Limb (tissue), 2 donors: Measurements from ENCODE around the gene GOLGA8A.
"Not testable (repeated sequence)": the region's sequence is repeated elsewhere in the genome, so short reads cannot be mapped to it uniquely, and the experiment has no call there.

Experiments
- DNase-seq, 2 donors: peaks; one replicate each; pipeline ENCODE4 v3.0.0-alpha.2; 2016; ENCODE audit errors: extremely low spot score in 2 of 2

GOLGA8A gene, protein sequence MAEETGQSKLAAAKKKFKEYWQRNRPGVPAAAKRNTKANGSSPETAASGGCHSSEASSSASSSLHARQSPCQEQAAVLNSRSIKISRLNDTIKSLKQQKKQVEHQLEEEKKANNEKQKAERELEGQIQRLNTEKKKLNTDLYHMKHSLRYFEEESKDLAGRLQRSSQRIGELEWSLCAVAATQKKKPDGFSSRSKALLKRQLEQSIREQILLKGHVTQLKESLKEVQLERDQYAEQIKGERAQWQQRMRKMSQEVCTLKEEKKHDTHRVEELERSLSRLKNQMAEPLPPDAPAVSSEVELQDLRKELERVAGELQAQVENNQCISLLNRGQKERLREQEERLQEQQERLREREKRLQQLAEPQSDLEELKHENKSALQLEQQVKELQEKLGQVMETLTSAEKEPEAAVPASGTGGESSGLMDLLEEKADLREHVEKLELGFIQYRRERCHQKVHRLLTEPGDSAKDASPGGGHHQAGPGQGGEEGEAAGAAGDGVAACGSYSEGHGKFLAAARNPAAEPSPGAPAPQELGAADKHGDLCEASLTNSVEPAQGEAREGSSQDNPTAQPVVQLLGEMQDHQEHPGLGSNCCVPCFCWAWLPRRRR

DNA sequence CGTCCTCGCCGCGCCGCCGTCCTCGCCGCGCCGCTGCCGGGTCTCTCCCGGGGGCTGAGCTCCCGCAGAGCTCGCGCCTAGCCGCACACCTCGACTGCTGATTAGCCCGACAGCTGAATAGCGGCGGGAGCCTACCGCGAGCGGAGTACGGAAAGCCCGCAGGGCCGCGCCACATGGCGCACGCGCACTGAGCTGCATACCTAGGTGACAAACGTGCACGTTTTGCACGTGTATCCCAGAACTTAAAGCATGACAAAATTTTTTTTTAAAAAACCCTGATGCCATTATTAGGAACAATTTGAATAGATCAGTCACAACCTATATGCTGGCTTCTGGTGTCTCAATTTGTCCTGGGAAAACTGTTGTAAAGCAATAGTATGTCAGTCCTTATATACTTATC, at the start of gene GOLGA8A:
GOLGA8A (minus strand) TSS at position 122 of the 400 bp plus-strand sequence. CDS start 48,117 bp downstream, outside the sequence.
- peak; percentile 78 to 85 for DNase-seq

DNA sequence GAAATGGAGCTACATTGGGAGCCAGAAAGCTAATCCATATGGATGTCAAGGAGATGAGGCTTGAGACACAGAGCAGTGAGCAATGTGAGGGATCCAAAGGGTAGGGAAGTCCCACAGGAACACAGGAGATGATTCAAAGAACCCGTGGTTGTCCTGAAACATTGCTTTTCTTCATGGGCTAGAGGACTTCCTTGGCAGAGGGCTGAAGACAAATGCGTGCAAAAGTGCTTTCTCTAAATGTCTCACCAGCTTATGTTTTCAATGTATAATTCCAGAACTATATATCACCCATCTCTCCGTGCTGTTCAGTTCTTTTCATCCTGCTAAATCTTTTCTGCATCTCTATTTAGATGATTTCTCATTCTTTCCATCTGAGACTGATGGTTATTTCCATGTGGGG, 46.0 kb upstream of the GOLGA8A start:
- DNase-seq: no peak

DNA sequence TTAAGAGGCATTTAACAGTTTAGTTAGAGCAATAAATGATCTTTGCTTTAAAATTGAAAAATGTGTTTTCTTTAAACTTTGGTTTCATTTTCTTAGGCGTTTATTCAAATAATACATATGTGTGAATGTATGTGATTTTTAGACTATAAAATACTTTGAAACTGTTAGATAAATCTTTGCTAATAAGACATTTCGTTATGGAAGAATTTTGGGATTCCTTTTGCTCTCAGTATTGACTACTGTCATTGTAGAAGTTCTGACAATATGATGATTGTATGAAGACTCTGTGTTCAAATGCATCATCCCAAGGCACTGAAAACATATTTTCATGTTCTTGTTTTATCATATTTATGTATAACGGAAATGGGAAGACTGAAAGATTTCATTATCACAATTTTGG, 43.8 kb upstream of the GOLGA8A start:
- no peak for DNase-seq

DNA sequence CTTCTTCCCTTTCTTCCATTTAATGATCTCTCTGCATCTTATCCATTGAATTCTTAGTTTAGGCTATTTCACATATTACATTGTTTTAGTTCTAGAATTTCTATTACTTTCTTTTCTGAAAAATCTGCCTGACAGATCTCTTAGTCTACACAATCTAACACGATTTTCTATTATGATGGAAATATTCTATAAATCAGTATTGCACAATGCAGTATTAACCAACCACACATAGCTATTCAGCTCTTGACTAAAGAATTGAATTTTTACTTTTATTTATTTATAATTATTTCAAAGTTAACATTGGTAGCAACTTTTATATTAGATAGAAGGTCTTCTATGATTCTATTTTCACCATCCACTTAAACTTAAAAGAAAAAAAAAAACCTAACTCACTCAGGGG, 36.2 kb upstream of the GOLGA8A start:
- no peak for DNase-seq

DNA sequence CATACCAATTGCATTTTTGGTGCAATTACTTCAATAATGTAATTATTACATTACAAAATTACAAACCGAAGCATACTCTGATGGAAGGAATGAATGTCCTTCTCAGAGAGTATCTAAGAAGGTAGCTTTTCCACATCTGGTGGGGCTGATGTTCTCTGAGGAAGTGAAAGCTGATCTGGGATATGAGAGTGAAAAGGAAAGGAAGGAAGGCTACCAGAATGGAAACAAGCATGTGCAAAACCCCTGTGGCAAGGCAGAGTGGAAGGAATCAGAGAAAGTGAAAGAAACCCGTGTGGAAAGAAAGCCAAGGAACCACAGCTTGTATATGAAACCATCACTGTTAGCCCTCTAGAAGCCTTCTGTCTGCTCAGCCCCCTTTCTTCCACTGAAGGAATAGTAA, 35.3 kb upstream of the GOLGA8A start:
- no peak for DNase-seq

DNA sequence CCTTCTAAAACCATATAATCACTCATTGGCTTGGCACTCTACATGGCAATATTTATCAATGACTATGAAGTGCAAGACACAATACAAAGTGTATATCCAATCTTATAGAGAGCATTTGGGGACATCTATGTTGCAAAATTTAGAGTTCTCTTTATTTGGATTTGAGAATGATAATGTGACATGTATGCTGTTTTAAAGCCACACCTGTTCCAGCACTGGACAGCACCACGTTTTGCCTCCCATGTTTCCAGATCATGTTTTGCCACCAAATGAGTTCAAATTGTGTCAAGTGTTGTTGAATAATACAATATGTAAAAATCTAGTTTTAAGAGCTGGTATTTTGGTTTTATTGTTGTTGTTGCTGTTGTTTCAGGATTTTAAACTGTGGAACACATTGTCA, 33.3 kb upstream of the GOLGA8A start:
- DNase-seq: no peak

DNA sequence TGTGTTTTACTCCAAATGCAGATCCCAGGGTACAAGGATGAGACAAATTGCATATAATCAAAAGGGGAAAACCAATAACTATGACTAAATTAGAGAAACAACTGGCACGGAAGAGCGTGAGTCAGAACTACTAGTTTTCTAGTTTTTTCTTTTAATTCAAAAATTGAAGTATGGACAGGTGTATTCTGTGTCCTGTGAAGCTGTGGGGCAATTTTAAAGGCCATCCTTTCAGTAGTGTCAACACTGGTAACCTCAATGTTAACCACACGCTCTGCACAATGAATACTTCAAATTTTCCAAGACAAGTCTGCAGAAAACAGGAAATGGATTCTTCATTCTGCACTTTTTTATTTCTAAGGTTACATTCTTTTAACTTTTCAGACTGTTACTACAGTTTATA, 32.5 kb upstream of the GOLGA8A start:
- DNase-seq: no peak

DNA sequence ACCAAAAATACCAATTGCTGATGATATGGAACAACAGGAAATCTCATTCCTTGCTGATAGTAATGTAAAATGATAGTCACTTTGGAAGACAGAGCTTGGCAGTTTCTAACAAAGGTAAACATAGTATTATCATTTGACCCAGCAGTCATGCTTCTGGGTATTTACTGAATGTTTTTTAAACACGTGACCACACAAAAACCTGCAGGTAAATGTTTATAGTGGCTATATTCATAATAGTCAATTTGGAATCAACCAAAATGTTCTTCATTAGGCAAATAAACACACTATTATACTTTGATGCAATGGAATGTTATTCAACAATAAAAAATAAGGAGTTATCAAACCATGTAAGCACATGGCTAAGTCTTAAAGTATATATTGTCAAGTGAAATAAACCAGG, 24.1 kb upstream of the GOLGA8A start:
- no peak for DNase-seq

DNA sequence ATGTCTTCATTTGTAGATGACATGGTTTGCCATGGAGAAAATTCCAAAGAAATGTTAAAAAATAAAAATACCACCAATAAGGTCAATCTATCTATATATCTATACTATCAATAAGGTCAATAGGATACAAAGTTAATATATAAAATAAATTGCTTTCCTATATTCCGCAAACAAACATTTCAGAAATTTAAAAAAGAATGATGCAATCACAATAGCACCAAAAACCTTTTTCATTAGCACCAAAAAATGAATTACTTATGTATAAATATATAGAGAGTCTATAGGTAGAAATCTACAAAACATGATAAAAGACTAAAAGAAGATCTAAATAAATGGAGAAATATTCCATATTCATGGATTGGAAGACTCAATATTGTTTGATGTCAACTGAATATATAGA, 22.8 kb upstream of the GOLGA8A start:
- DNase-seq: no peak

DNA sequence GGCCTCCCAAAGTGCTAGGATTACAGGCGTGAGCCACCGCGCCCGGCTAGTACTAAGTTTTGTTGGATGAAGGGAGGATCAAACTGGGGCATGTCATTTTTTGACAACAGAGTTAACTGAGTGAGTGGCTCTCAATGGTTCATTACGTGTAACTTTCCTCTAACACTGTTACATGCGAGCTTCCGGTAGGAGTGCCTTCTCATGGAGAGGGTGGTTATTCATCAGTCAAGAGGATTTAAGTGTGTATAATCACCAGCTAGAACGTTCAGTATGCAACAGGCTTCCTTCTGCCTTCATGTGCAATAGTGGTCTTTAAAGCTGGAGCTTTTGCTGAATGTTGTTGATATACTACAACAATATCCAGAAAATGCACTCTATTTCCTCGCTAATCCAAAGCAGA, 19.1 kb upstream of the GOLGA8A start:
- no peak for DNase-seq

DNA sequence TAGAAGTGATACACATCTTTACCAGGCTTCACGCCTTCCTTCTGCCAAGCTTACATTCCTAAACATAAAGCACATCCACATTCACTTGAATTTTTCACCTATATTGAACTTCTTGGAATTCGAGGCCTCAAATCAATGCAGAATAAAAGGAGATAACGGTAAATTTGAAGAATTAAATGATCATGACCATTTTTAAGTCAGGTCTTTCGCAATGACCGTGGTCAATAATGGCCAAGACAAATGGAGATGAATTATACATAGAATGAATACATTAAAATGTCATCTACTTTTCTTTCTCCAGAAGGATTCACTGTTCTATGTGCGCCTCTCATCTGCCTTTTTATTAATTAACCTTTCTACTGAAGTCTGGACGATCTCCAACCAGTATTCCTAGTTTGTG, 5.3 kb upstream of the GOLGA8A start:
- no peak for DNase-seq

DNA sequence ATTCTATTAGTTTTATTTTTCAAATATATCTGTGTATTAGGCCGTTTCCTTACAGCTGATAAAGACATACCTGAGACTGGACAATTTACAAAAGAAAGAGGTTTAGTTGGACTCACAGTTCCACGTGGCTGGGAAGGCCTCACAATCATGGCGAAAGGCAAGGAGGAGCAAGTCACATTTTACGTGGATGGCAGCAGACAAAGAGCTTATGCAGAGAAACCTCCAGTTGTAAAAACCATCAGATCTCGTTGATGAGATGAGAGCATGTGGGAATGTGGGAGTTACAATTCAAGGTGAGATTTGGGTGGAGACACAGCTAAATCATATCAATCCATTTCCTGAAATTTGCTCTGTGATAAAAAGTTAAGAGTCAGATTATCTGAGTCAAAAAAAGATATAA, 2.3 kb upstream of the GOLGA8A start:
- DNase-seq: no peak

DNA sequence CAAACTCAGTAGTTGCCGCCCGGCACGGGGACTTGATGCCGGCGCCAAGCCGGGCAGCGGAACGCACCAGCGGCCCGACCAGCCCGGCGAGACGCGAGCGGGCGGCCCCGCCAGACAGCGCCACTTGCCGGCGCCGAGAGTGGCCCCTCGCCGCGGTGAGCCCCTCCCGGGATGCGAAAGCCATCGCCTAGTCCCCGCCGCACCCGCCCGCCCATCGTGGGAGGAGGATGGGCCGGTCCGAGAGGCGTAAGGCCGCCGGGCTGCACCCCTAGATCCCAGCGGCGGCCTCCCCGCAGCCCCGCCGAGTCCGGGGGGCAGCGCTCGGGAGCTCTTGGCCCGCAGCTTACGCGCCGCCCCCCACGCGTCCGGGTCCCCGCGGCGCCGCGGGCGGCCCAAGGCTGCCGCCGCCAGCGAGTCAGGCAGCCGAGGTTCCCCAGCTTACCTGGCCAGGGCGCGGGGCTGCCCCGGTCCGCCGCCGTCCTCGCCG, 609 bp downstream of the GOLGA8A start:
- DNase-seq: peak in 1 of 2 donors; percentile 73

DNA sequence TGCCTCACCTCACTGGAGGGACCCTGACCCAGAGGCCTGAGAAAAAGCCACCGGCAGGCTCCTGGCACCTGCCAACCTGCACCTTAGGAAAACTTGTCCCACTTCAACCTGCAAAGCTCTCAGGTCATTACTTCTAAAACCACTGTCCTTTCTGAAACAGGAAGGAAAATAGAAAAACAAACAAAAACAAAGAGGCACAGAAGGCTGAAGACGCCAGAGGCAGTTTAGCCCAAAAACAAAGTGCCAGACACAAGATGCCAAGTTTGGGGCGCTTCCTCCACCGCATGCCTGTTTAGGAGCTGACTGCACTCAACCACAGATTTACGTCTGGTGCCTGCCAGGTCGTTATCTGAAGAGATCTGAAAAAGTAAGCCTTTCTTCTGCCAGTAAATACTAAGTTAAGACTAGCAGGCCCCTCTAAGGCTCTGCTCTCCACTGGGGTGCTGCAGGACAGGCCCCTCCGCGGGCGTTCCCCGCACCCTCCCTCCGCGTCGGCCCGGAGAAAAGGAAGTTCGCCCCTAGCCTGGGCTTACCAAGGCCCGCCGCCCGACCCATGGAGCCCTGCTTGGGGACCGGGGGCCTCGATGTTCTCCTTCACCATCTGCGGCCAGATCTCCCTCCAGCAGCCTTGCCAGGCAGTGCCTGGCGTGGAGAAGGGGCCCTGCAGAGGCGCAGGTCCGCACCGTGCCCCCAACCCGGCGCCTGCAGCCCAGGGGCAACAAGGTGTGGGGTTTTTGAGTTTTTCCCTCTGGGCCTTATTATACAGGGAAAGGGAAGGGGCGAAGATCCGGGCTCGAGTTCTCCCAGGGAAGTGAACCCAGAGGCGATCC, 1.3 kb downstream of the GOLGA8A start:
- DNase-seq: peak in 1 of 2 donors; percentile 35

DNA sequence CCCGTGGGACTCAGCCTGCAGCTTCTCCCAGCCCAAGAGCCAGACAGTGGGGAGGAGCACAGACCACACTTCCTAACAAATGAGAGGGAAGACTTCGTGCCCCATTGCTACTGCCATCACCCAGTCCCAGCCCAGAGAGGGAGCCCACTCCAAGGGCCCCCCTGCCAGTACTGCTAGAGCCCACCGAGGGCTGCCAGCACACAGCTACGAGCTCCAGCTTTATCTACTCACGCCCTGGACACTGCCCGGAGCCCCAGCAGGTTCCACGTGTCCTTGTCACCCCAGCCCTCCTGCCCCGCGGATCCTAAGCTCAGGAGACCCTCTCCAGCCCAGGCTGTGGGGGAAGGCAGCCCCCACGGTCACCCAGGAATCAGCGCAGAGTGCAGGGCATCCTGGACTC, 1.9 kb downstream of the GOLGA8A start:
- no peak for DNase-seq

DNA sequence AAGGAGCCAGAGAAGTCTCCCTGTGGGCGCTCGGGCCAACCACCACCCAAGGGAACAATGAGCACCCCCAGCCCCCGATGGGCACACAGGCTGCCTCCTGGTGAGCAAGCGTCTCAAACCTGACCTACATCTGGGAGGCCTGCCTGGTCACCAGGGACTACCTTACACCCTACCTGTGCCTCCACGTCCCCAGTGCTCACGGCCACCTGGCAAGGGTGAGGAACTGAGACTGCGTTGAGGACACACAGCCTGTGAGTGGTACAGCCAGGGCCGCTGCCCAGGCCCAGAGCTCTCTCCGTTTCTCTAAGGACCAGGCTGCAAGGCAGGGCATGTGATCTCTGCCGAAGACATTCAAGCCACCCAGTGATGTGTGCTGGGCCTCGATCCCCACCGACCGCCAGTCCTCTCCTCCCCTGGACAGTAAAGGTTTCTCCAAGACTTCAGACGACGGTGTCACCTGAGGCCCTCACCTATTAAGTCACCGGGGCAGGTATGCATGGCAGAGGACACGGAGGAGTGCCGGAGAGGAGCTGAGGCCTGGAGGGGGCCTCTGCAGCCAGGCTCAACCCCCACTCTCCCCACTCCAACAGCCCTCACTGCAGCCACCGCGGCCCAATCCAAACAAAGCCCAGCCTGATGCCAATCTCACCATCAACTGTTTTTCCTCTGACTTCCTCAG, 2.8 kb downstream of the GOLGA8A start:
- no peak for DNase-seq

DNA sequence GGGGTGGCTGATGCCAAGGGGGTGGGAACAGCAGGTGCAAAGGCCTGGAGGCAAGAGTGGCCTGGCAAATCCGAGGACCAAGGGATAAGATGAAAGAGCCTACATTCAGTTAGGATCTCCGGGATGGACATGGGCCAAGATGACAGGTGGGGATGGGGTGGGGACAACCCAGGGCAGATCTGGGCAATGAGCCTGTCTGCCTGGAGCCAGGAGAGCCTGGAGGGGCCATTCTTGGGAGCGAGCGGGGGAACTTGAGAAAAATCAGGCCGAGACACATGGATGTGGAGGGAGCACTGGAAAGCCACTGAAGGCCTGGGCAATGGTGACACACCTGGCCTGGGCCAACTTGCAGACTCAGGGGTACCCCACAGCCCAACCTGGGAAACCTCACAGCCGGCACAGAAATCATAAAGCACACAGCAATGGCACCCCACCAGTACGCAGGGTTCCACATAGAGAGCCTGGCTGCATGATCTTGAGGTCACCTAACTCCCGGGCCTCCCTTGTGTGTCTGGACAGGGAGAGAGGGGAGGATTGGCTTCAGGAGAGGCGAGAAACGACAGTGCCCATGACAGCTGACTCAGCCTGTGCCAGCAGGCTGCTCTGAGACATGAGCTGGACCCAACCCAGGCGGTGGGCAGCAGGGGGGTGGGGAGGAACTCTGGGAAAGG, 3.5 kb downstream of the GOLGA8A start:
- not testable (repeated sequence) for DNase-seq

DNA sequence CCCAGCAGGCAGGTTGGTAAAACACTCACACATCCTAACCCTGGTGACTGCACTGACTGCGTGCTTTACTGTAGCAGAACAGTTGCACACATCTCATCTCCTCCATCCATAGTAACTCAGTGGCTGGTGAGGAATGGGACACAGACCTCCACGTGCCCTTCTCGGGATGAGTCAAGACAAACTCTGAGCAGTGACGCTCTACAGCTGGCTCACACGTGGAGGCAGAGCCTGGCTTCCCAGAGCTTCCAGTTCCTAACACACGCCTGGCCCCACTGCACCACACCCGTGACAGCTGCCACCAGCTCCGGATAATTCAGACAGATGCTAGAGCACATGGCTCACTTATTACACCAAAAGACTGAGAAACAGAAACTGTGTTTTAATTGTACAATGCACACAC, 7.0 kb downstream of the GOLGA8A start:
- DNase-seq: not testable (repeated sequence)

DNA sequence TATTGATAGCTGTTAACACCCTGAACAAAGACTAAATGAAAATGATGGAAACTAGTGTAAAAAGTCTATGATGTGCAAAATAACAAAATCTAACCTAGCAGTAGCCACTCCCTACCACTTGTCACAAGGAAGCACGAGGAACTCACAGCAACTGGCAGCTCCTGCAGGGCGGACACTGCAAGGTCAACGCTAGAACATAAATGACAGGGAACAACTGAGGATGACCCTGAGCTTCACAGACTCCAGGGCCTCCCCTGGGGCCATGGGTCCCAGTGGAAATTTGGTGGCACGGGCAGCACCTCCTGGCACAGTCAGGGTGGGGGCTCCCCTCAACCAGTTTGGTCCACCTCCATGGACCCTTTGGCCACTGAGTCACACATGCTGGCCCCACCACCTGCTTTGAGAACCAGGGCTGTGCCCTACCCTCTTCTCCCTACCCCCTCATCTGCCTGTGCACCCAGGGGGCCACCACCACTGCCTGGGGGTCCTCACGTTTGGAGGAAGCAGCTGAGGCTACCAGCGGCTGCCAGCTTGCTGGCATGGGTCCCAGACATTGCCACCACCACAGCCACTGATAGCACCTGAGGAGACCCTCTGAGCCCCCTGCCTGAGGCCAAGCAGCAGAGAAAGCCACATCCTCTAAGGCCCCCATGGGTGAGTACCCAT, 14.1 kb downstream of the GOLGA8A start:
- DNase-seq: not testable (repeated sequence)

DNA sequence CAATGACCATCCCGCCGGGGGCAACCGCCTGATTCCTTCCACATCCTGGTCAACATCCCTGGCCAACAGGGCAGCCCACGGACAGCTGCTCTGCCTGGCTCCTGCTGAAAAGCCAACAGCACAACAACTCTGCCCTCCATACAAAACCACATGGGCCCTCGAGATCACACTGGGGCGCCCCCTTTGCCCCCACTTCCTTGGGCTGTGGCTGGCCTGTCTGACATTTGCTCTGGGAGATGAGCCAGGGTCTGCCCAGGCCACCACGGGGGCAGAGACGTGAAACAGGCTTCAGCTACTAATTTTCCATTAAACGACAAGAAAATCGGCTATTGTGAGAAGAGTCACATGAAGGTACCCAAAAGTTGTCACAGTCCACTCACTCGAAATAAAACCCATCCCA, 16.7 kb downstream of the GOLGA8A start:
- DNase-seq: not testable (repeated sequence)
